Small intestine (tissue), 7 donors: ENCODE results near the gene SLC25A53. TPM values are rescaled to one million over a fixed set of nuclear protein-coding genes. Genes with fewer than 3 reads are reported as not detected.

ENCODE experiments used
- DNase-seq, 2 donors: peaks; one replicate each; pipeline versions ENCODE4 v3.0.0 to v3.0.0-alpha.2; 2013
- FAIRE-seq: peaks from 2 replicates; lab custom pipeline; 2012; peaks lifted over from hg19 to GRCh38; lab: Jason Lieb, UNC
- H3K27ac ChIP-seq, 3 donors: one replicate each; pipeline ENCODE4 v1.5.1; 2013; ENCODE audit warnings: low read length in 2 of 3, mild to moderate bottlenecking in 2 of 3, control low read depth in 1 of 3, inconsistent platforms in 1 of 3, low read depth in 1 of 3, moderate library complexity in 1 of 3
- H3K27me3 ChIP-seq, 3 donors: one replicate each; pipeline ENCODE4 v1.6.1; 2013; ENCODE audit warnings: low read length in 3 of 3, inconsistent platforms in 1 of 3; ENCODE audit not compliant: control insufficient read depth in 3 of 3, insufficient read depth in 3 of 3
- H3K36me3 ChIP-seq, 3 donors: one replicate each; pipeline ENCODE4 v1.6.1; 2013; ENCODE audit warnings: low read length in 3 of 3, inconsistent platforms in 1 of 3, low read depth in 1 of 3, mild to moderate bottlenecking in 1 of 3, moderate library complexity in 1 of 3; ENCODE audit not compliant: control insufficient read depth in 3 of 3, insufficient read depth in 2 of 3
- H3K4me1 ChIP-seq, 3 donors: one replicate each; pipeline ENCODE4 v1.6.1; 2013; ENCODE audit warnings: low read length in 2 of 3, inconsistent platforms in 1 of 3, low read depth in 1 of 3, mild to moderate bottlenecking in 1 of 3, moderate library complexity in 1 of 3; ENCODE audit not compliant: control insufficient read depth in 3 of 3, insufficient read depth in 2 of 3
- H3K4me3 ChIP-seq, 3 donors: one replicate each; pipeline ENCODE4 v1.5.1; 2013; ENCODE audit warnings: low read length in 3 of 3, control low read depth in 1 of 3, inconsistent platforms in 1 of 3, low read depth in 1 of 3, mild to moderate bottlenecking in 1 of 3, moderate library complexity in 1 of 3
- H3K9me3 ChIP-seq, 2 donors: one replicate each; pipeline ENCODE4 v1.6.1; 2013; ENCODE audit warnings: low read depth in 1 of 2, low read length in 1 of 2; ENCODE audit not compliant: control insufficient read depth in 2 of 2, insufficient read depth in 1 of 2
- WGBS, 3 donors: extraction: QIAGEN DNeasy Blood & Tissue Kit; methylation state at CpG; one replicate each; pipeline ENCODE4 v1.1.7; 2013; 5-methylcytosine and 5-hydroxymethylcytosine counted together
- polyA plus RNA-seq, 4 donors: library from polyadenylated mRNA; stranded (reverse) in 3 of 4; unstranded in 1 of 4; fragments of 200-250 nt in 3 of 4; fragments of 120-200 nt in 1 of 4; gene quantifications; one replicate each; pipeline versions ENCODE4 v1.2.1 to v1.2.3, GENCODE V29; 2013
- donor health status: healthy with polysubstance abuse.
- donor health status: control.
- donor health status: control.
- donor health status: Bipolar disorder and iron deficiency.
- donor health status: healthy.

The SLC25A53 gene
- polyA plus RNA-seq, 4 donors, result 2.2 to 9.4 (median 7.7) TPM

- no peak overlapping the region for H3K27ac ChIP-seq
- no peaks in the 10 kb centered on the region for H3K9me3 ChIP-seq
- no peak overlapping the region for H3K4me3 ChIP-seq
- no peak for DNase-seq
- peaks cover 0 to 9% (median 2%) of the 10 kb centered on the region in 3 donors for H3K36me3 ChIP-seq
- WGBS, 3 donors, result 79 to 96% (median 91%) methylated on average over 4 of the region's 4 CpGs
- no peaks in the 10 kb centered on the region for H3K4me1 ChIP-seq
- no peak for FAIRE-seq
- H3K27me3 ChIP-seq, result no peaks in the 10 kb centered on the region
Observed at GRCh38 chrX:104183685-104184084, 26.9 kb upstream of the SLC25A53 start.

DNA sequence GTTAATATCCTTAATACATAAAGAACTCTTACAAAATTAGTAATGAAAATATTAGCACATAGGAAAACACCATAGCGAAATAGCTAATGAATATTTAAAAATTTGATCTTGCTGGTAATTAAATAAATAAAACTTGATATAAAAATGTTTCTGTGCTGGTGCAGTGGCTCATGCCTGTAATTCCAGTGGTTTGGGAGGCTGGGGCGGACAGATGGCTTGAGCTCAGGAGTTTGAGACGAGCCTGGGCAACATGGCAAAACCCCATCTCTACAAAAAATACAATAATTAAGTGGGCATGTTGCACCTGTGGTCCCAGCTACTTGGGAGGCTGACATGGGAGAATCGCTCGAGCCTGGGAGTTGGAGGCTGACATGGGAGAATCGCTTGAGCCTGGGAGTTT lies 17.0 kb upstream of the SLC25A53 start:
- Histone ChIP-seq H3K9me3 (no peaks in the 10 kb centered on the region), H3K4me3 (no peak overlapping the region), H3K36me3 (peaks cover 0 to 4% (median 0%) of the 10 kb centered on the region in 3 donors), H3K4me1 (no peaks in the 10 kb centered on the region), H3K27ac (no peak overlapping the region), H3K27me3 (no peaks in the 10 kb centered on the region)
- DNase-seq, result no peak
- FAIRE-seq, result no peak
- 88 to 96% (median 94%) methylated on average over 6 of the region's 6 CpGs for WGBS, 3 donors

DNA sequence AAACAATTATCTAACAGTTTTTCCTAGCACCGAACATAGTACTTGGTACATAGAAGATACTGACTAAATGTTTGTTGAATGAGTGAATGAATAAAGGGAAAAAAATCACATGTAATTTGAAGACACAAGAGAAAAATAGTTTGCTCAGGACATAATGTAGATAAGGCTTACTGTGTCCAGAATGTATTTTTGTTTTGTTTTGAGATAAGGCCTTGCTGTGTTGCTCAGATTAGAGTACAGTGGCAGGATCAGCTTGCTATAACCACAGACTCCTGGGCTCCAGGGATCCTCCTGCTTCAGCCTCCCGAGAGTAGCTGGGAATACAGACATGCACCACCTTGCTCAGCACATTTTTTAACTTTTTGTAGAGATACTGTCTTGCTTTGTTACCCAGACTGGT lies 16.0 kb upstream of the SLC25A53 start:
- peaks cover 0 to 2% (median 0%) of the 10 kb centered on the region in 3 donors for H3K4me1 ChIP-seq
- no peaks in the 10 kb centered on the region for H3K9me3 ChIP-seq
- H3K27ac ChIP-seq, result no peak overlapping the region
- WGBS, 3 donors, result 81 to 94% (median 93%) methylated on average over 2 of the region's 2 CpGs
- no peak for DNase-seq
- peaks cover 0 to 2% (median 0%) of the 10 kb centered on the region in 3 donors for H3K36me3 ChIP-seq
- H3K27me3 ChIP-seq, result no peaks in the 10 kb centered on the region
- H3K4me3 ChIP-seq, result no peak overlapping the region
- no peak for FAIRE-seq

GRCh38 chrX:104172121-104172520 lies 15.3 kb upstream of the SLC25A53 start:
- Histone ChIP-seq H3K4me1 (peaks cover 0 to 2% (median 0%) of the 10 kb centered on the region in 3 donors), H3K27me3 (no peaks in the 10 kb centered on the region), H3K27ac (no peak overlapping the region), H3K4me3 (no peak overlapping the region), H3K9me3 (no peaks in the 10 kb centered on the region), H3K36me3 (peaks cover 0 to 2% (median 0%) of the 10 kb centered on the region in 3 donors)
- DNase-seq (no peak), FAIRE-seq (no peak)
- 68 to 86% (median 78%) methylated on average over 6 of the region's 6 CpGs for WGBS, 3 donors

DNA sequence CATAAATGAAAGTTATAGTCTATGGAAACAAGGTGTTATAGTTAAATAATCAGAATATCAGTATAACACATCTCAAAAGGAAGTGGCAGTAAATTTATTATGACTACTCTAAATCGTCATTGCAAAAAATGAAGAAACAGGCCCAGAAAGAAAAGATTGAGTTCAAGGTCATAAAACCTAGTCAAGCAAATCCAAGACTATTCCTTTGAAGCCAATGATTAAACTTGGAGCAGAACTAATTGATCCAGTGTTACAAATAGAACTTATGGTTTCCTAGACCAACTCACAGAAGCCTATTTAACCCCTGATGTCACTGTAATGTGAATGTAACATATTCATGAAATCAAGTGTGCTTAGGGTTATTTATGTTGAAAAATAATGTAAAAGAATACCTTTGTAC lies 11.3 kb upstream of the SLC25A53 start:
- FAIRE-seq, result no peak
- H3K27me3 ChIP-seq, result no peaks in the 10 kb centered on the region
- no peak overlapping the region for H3K27ac ChIP-seq
- peaks cover 0 to 2% (median 0%) of the 10 kb centered on the region in 3 donors for H3K4me1 ChIP-seq
- no peak for DNase-seq
- H3K9me3 ChIP-seq, result no peaks in the 10 kb centered on the region
- no peaks in the 10 kb centered on the region for H3K36me3 ChIP-seq
- no peak overlapping the region for H3K4me3 ChIP-seq
- WGBS, 3 donors, result 9 to 17% (median 10%) methylated on average over 1 of the region's 1 CpG

GRCh38 chrX:104166735-104167436 lies 10.1 kb upstream of the SLC25A53 start:
- Histone ChIP-seq H3K27ac (peak overlapping the region; percentile 38 to 88 (median 67)), H3K4me1 (peaks cover 0 to 2% (median 0%) of the 10 kb centered on the region in 3 donors), H3K27me3 (no peaks in the 10 kb centered on the region), H3K4me3 (peak overlapping the region; percentile 83 to 89 (median 88)), H3K36me3 (no peaks in the 10 kb centered on the region), H3K9me3 (no peaks in the 10 kb centered on the region)
- WGBS, 3 donors, result 1 to 37% (median 9%) methylated on average over 13 to 37 of the region's 37 CpGs
- FAIRE-seq, result no peak
- no peak for DNase-seq

DNA sequence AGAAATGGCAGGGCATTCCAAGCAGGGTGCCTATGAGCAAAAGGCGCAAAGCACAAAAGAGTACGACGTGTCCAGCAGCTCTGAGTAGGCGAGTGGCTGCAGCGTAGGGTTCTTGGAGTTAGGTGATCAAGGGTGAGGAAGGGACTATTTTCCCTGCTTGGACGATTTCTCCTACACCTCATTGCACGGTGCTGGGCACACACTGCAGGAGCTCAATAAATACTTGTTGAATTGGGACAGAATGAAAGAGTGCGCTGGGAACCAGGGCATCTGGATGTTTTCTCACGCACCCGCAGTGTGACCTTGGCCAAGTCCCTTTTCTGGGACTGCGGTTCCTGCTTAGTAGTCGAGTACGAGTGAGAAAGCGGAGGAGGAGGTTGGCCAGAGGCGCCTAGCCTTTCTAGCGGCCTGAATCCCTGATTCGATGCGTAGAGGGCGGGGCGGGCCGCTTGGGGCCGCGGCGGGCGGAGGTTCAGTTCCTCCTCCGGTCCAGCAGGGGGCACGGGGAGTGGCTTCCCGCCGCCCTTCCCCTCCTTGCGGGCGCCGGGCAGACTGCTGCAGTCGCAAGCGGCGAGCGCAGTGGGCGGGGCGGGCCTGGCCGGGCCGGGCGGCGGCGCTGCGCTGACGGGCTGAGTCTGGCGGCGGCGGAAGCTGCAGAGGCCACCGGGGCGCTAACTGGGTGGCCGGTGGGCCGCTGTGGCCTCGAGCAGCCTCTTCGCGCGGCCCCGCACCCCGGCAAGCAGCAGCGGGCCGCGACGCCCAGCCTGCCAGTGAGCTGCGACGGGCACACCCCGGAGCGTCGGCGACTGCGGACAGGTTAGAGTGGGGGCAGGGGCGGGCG lies 9.3 kb upstream of the SLC25A53 start, which contains the start of gene FAM199X:
Gene FAM199X (plus strand): TSS at position 560 of the 841 bp plus-strand sequence. CDS start 333 bp downstream, outside the sequence.
- 1 to 37% (median 13%) methylated on average over 27 to 71 of the region's 71 CpGs for WGBS, 3 donors
- DNase-seq, result peak; percentile 81 to 91
- H3K4me1 ChIP-seq, result peaks cover 0 to 2% (median 0%) of the 10 kb centered on the region in 3 donors
- FAIRE-seq, result no peak
- H3K27me3 ChIP-seq, result no peaks in the 10 kb centered on the region
- peak within 1 kb of the TSS; percentile 83 to 89 (median 88) for H3K4me3 ChIP-seq
- H3K36me3 ChIP-seq, result no peaks in the 10 kb centered on the region
- peak within 1 kb of the TSS; percentile 38 to 88 (median 67) for H3K27ac ChIP-seq
- no peaks in the 10 kb centered on the region for H3K9me3 ChIP-seq

- no peaks in the 10 kb centered on the region for H3K36me3 ChIP-seq
- no peak overlapping the region for H3K27ac ChIP-seq
- H3K27me3 ChIP-seq, result no peaks in the 10 kb centered on the region
- FAIRE-seq (no peak), DNase-seq (no peak)
- WGBS, 3 donors, result 45 to 47% (median 46%) methylated on average over 1 of the region's 1 CpG
- H3K4me1 ChIP-seq, result no peaks in the 10 kb centered on the region
- no peaks in the 10 kb centered on the region for H3K9me3 ChIP-seq
- H3K4me3 ChIP-seq, result no peak overlapping the region
Observed at GRCh38 chrX:104151037-104151436, 5.8 kb downstream of the SLC25A53 start.
